ENCODE data around the gene NID2.

The NID2 gene

DNA sequence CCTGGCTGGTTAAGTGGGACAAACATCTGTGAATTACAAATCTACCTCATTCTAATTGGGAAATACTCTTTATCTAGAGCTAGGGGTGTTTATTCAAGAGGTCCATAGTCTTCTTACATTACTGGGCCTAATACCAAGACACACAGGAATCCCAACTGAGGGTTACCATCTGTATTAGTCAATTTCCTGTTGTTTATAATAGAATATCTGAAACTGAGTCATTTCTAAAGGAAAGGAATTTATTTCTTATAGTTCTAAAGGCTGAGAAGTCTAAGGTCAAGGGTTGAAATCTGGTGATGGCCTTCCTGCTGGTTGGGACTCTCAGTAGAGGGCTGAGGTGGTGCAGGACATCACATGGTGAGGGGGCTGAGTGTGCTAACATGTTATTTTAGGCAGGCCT is 43.5 kb downstream of the NID2 start:
- DNase-seq (ENCODE audit: low read depth, low spot score) = no peak

DNA sequence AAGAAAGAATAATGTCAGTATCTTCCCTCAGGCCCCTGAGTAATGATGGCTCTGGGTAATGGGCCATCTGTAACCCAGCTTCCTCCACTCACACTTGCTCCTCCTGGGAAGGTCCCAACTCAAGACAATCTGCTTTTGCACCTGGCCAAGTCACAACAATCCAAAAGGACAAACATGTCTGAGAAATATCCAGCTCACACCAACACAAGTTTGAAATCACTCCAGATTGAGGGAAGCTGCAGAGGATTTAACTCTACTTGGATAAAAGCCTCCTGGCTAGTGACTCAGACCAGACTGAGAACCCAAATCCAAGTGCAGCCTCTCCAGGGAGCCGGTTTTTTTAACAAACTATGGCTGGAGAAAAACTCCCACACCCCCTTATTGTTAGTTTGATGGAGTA is 45.3 kb downstream of the NID2 start:
- DNase-seq (ENCODE audit: low read depth, low spot score) = no peak

GRCh38 chr14:52021957-52022600 is 46.8 kb downstream of the NID2 start:
- DNase-seq (ENCODE audit: low read depth, low spot score) = no peak

GRCh38 chr14:52020866-52021717 is 47.8 kb downstream of the NID2 start:
- DNase-seq (ENCODE audit: low read depth, low spot score) = no peak

DNA sequence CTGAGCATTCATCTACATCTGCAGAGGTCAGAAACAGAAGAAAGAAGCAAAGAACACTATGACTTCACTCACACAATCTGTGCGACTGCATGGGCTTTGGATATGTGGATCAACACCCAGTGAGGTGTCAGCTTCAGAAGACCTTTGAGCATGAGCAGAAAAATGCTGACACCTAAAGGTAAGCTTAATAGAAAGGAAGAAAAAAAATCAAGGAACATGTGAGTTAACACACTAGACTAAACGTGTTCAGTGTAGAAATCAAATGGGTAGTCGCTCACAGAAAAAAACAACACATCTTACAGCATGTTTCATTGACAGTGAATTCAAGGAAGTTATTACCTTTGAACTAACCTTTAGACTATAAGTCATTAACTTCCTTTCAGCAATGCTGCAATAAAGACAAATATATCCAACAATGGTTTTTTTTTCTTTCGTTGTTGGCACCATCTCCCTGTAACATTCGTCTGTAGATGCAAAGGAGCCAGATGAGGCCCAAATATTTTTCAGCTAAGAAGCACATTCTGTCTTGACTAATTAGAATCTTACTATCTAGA is 48.6 kb downstream of the NID2 start:
- DNase-seq (ENCODE audit: low read depth, low spot score) = no peak

DNA sequence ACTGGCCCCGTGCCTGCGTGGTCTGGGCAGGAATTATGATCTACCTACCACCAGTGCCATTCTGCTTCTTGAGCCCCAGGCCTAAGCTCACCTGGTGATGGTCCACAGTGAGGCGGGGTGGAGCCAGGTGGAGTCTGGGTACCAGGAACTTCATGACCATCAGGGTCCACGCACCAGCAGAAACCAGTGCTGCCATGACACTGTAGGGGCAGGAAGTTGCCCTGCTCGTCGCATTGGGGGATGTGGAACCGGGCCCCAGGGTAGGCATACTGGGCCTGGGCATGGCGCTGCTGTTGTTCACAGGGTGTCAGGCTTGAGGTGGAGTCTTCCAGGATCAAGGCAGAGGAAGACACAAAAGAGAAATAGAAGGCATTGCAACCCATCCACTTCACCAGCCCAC is 49.9 kb downstream of the NID2 start:
- DNase-seq (ENCODE audit: low read depth, low spot score) = no peak

DNA sequence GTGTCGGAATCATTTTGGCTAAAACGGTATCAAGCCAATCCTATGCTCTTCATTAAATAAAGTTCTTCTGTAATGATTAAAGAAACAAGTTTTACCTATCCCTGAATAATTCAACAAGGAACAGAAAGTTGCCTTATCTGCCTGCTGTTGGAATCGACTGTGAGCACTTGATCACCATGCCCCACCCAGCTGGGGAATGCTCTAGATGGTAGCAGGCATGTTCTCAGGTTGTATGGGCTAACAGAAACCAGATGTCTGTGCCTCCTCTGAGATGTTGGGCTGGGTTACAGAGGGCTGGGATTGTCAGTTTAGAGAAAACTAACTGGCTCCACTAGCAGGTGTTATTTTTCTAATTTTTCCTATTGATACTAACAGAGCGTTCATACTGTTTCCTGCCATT is 50.6 kb downstream of the NID2 start:
- DNase-seq (ENCODE audit: low read depth, low spot score) = no peak

DNA sequence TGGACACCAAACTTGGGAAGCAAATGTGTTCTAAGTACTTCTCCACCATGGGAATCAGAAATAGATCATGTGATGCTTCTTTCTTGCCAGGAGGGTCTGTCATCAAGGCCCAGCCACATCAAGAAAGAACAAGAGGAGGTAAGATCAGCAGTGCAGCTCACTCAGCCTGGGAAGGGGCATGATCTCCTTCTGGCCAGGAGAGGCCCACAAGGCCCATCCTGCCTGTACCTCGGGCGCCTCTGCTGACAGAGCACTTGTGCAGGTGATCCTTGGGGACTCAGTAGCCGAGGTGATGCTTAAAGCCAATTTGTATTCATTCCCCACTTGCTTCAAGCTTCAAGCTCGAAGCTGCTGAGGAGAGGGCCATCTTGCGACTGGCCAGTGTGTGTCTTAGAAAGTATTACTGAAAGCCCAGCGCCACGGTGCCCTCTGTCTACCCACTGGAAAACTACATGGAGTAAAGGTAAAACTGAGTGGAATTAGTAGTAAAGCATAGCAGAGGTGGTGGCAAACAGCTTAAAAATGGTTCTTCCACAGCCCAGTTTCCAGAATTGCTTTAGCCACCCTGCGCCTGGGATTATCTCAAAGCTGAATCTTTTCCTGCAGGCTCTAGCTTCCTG is 53.3 kb downstream of the NID2 start:
- no peak for DNase-seq (ENCODE audit: low read depth, low spot score)

DNA sequence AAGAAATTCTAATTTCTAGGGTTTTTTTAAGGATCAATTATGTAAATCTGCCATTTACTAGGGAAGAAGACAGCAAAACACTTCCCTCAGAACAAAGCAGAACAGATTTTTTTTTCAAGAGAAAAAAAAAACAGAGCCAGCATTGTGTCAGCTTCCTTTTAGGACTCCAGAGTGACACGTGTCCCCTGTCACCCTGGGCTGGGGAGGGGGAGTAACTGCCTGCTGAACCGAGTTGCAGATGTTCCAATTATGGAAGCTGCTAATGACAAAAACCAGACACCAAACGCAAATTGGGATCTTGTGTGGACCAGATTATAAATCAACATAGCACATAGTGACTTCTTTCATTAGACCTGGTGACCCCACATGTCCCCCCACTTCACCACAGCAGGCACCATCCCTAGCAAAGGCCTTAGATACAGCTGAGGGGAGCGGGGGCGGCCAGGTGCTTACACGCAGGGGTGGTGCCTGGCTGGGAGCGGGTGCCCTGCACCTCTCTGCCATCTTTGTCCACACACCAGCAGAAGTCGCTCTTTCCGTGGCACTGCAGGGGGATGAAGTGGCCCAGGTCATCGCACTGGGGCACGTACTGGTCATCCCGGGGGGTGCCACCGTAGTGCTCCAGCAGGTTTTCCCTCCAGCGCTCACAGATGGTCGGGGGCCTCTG is 54.1 kb downstream of the NID2 start:
- DNase-seq (ENCODE audit: low read depth, low spot score) = no peak

DNA sequence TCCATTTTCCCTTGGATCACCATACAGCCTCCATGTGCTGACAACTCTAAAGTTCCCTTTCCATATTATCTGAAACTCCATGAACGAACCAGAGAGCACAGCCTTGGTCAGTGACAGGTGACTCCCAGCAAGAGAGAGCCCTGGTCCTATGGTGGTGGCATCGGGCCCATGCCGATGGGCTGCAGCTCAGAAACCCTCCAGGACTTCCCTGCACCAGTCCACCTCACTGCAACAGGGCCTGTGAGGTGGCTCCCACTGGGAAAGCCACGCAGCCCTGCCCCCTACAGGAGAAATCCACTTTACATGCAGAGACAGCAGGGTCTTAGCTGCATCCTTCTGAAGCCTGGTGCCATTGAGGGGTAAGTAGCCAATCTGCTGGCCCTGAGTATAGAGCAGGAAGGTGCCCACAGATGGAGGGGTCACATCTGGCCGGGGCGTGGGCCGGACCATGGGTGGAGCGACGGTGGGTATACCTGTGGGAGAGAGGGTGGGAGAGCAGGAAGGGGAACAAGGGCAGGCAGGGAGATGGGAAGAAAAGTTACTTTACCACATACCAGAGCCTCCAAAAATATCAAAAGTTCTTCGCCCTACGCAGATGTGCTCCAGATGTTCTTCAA is 54.8 kb downstream of the NID2 start:
- DNase-seq (ENCODE audit: low read depth, low spot score) = no peak

DNA sequence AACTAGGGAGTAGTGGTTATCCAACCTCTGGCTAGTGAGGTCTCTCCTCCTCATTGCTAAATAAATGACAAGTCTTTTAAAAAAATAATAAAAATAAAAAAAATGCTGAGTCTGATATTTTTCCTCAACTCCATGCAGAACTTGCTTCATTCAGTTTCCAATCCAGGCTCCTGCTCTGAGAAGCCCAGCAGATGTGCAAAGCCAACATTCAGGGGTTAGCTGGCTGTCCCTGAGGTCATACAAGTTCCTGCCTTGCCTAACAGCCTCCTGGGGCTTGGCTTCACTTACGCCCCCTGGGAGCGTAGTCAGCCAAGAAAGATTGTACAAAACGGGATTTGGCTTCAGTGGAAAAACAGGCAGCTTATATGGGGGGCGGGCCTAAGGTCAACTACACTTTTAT is 56.2 kb downstream of the NID2 start:
- DNase-seq (ENCODE audit: low read depth, low spot score) = no peak

- no peak for DNase-seq (ENCODE audit: low read depth, low spot score)
These were observed 57.3 kb downstream of the NID2 start for GRCh38 chr14:52011523-52011922.

DNA sequence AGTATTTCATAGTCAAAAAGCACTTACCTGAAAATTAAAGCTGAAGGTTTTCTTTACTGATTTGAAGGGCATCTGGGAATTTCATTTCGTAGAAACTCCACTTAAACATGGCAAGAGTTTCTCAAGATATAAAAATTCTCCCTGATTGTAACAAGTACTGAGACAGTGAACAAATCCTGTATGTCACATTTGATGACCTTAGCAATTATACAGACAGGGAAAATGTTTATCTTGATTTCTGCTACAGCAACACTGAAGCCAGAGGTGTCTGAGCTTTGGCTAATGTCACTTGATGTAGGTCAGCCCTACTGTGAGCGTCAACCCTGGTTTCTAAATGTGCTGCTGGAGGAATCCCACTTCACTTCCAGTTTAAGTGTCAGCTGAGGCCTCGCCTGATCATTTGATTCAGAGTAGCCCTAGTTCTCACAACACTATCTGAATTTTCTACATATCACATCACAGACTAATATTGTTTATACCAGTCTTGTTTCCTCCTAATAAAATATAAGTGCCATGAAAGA is 58.6 kb downstream of the NID2 start:
- no peak for DNase-seq (ENCODE audit: low read depth, low spot score)

GRCh38 chr14:52008136-52008535 is 60.7 kb downstream of the NID2 start:
- DNase-seq (ENCODE audit: low read depth, low spot score) = no peak

DNA sequence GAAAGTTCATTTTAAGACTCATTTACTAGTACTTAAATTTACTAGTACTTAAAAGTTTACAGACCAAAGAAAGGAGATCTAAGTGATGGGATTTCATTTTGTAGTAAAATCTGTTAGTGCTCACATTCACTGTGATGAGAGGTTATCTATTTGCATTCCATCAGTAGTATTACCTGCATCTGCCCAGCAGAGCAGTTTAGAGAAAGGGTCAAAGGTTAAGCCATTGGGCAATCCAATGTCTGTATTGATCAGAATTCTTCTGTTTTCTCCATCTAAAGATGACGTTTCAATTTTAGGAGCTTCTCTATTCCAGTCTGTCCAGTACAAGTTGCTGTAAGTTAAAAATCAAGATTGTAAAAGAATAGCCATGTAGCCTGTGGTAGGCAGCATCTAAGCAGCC is 61.2 kb downstream of the NID2 start:
- DNase-seq (ENCODE audit: low read depth, low spot score) = no peak

DNA sequence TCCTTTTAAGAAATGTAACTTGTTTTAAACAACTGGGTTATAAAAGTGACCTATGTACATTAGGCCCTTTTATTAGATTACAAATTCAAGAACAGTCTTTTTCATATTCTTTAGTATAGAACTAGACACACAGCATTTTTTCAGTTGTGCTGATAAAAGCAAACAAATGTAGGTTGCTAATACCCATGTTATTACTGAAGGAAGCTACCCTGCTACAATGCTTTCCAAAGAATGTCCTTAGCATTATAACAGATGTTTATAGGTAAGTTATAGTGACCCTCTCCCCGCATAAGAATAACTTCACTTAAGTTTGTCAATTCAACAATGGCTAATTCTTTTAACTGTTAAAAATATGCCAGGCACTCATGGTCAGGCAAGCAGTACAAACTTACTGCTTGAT is 61.6 kb downstream of the NID2 start:
- DNase-seq (ENCODE audit: low read depth, low spot score) = no peak

- no peak for DNase-seq (ENCODE audit: low read depth, low spot score)
These were observed 62.5 kb downstream of the NID2 start for GRCh38 chr14:52006361-52006760.

GRCh38 chr14:52005625-52006024 is 63.2 kb downstream of the NID2 start:
- no peak for DNase-seq (ENCODE audit: low read depth, low spot score)

GRCh38 chr14:52003324-52003723 is 65.5 kb downstream of the NID2 start:
- DNase-seq (ENCODE audit: low read depth, low spot score) = no peak

DNA sequence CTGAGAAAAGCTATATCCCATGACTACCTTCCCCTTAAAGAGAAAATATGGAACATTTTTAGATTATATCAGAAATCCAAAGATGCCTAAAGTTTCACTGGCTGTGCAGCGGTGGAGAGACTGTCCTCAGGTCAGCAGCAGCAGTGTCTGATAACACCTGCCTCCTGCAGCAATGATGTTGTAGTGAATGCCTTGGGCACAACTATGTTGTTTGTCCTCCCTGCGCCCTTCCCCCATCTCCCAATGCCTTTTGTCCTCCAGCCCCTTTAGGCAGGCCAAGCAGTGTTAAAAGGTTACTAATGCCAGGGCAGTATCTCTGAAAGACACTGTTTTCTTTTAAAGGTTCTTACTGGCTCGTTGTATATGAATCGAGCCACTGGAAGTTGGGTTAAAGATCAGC is 66.3 kb downstream of the NID2 start:
- DNase-seq (ENCODE audit: low read depth, low spot score) = no peak

DNA sequence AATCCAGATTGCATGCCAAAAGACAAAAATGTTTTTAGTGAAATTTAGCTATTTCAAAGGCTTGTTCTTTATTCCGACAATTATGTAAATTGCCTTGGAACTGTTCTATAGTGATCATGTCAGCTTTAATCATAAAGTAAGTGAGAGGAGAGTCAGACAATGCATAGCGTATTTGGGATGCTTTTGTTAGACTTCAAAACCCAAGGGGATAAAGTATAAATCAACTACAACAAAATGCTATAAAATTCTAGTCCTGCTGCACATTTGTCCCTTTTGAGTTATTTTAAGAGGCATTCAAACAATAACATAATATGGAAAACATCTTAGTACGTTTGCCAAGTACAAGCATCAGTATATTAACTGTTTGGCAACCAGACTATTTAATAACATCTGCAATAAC is 68.2 kb downstream of the NID2 start:
- no peak for DNase-seq (ENCODE audit: low read depth, low spot score)

All from iPS DF 19.7 (cell line).